Measurements from ENCODE around the gene DNER. TPM values are rescaled to one million over a fixed set of nuclear protein-coding genes. Genes with fewer than 3 reads are reported as not detected.
A peak's percentile ranks its signal among the peaks of the same experiment; 100 is the strongest.

Gene DNER
- total RNA-seq, 1 experiment from 2014 or later = 2.9 TPM

DNA sequence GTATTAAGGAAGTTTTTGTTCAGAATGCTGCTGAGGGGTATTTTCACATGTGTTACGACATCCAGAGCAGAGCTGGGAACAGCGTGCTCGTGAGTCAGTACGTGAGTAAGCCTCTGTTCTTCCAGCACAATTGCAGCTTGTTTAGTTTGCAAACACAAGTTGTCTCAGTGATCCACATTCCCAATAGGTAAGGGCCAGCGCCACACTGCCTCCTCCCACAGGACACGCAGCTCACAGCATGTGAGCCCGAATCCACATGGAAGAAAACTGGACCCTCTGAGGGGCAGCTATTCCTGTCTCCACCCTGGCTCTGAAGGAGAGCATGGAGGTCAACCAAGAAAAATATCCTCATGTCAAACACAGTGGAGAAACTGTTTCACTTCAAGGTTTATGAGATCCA lies 269.3 kb downstream of the DNER start:
- ChIA-PET POLR2A (interaction anchor here (1.1 kb wide), 1 partner anchor 12 kb away, joined by 3 read pairs; no protein-coding TSS in a partner anchor), CTCF (no interaction called here), RAD21 (ENCODE audit: low non-redundant PET in 1 of 2, low total read pairs in 2 of 2, uncharacterized antibody in 2 of 2, unreplicated experiment in 2 of 2) (interaction anchor here in 1 of 2 experiments (0.6 kb wide), 1 partner anchor 14 kb away, joined by 3 read pairs; no protein-coding TSS in a partner anchor)
- H2AFZ ChIP-seq (ENCODE audit: low read depth, low read length, poor library complexity, severe bottlenecking) = peak overlapping the region; percentile 76
- no peaks in the 10 kb centered on the region for H3K9me2 ChIP-seq (ENCODE audit: insufficient read depth)
- peak overlapping the region; percentile 22; the same call in 1 of the 2 replicates for H3K9ac ChIP-seq (ENCODE audit: low read length)
- no peaks in the 10 kb centered on the region for H3K27me3 ChIP-seq (ENCODE audit: insufficient read depth, low read length)
- ATAC-seq (peak; percentile 85), DNase-seq (ENCODE audit: low read depth, low spot score) (peak; percentile 72)
- H3K4me1 ChIP-seq (ENCODE audit: control insufficient read depth in 1 of 2, insufficient read depth in 2 of 2, low read length in 2 of 2) = peaks cover 0 to 15% of the 10 kb centered on the region in 2 experiments; a peak in 2 of 4 replicates
- peak overlapping the region; percentile 39 for H3K4me2 ChIP-seq (ENCODE audit: low read length)
- H4K20me1 ChIP-seq (ENCODE audit: insufficient read depth) = no peaks in the 10 kb centered on the region
- H3K27ac ChIP-seq (ENCODE audit: low read depth, low read length) = no peak overlapping the region
- BruUV-seq (replicated peaks) = no TSS peak
- TF ChIP-seq JUND (IDR thresholded peaks at IDR 0.05) (peak; percentile 59), ZBTB33 (IDR thresholded peaks at IDR 0.05; ENCODE audit: extremely low read depth, insufficient replicate concordance, low read length) (no peak), YY1 (IDR thresholded peaks at IDR 0.05; ENCODE audit: extremely low read depth, insufficient replicate concordance, low read depth, low read length) (no peak), SP1 (IDR thresholded peaks at IDR 0.05; ENCODE audit: low read depth) (peak; percentile 55), EGR1 (IDR thresholded peaks at IDR 0.05; ENCODE audit: low read depth) (no peak), SRF (IDR thresholded peaks at IDR 0.05; ENCODE audit: low read depth) (no peak), CBX3 (IDR thresholded peaks at IDR 0.05; ENCODE audit: low read depth) (peak; percentile 65; the same call in 1 of the 2 replicates), RAD21 (IDR thresholded peaks at IDR 0.05; ENCODE audit: low read depth) (no peak; the same call in 1 of the 2 replicates), FOSL1 (IDR thresholded peaks at IDR 0.05; ENCODE audit: low read depth) (peak; percentile 68), CEBPB (IDR thresholded peaks at IDR 0.05; ENCODE audit: low read depth) (peak; percentile 96), POLR2AphosphoS5 (IDR thresholded peaks at IDR 0.05; ENCODE audit: low read depth, low read length) (peak; percentile 40; the same call in 1 of the 2 replicates)
- TF ChIP-seq, protein P1, sequence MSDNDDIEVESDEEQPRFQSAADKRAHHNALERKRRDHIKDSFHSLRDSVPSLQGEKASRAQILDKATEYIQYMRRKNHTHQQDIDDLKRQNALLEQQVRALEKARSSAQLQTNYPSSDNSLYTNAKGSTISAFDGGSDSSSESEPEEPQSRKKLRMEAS (IDR thresholded peaks at IDR 0.05) = peak; percentile 85
- no peaks in the 10 kb centered on the region for H3K79me2 ChIP-seq (ENCODE audit: insufficient read depth, low read length)
- intact Hi-C loops (cut with micrococcal nuclease) = no loop called here
- no peaks in the 10 kb centered on the region for H3K9me3 ChIP-seq (ENCODE audit: control insufficient read depth in 1 of 2, insufficient read depth in 1 of 2, low read depth in 1 of 2, low read length in 2 of 2)
- no peak overlapping the region for H3K4me3 ChIP-seq (replicated peaks in 1 of 2; ENCODE audit: low read depth in 1 of 2, low read length in 2 of 2)
- no peaks in the 10 kb centered on the region for H3K36me3 ChIP-seq (ENCODE audit: control insufficient read depth in 1 of 2, insufficient read depth in 2 of 2, low read length in 2 of 2)

Data from HCT116 (cell line).